Thyroid gland (tissue), 4 donors: ENCODE data around the gene STK31. TPM values are rescaled to one million over a fixed set of nuclear protein-coding genes. Genes with fewer than 3 reads are reported as not detected.
A peak's percentile ranks its signal among the peaks of the same experiment; 100 is the strongest.

ENCODE experiments used
- DNase-seq, 2 donors: peaks; one replicate each; pipeline ENCODE4 v3.0.0-alpha.2; 2019
- H3K27ac ChIP-seq, 3 donors: fragments of 200-600 bp; sonication (generic); 1 replicate in 2 of 3; 2 replicates in 1 of 3; pipeline ENCODE4 v1.5.1; 2016 to 2019; ENCODE audit warnings: mild to moderate bottlenecking in 1 of 3, moderate library complexity in 1 of 3
- H3K27me3 ChIP-seq: fragments of 200-600 bp; sonication (generic); one replicate; pipeline ENCODE4 v1.5.1; 2019
- H3K36me3 ChIP-seq, 2 donors: fragments of 200-600 bp; sonication (generic); one replicate each; pipeline ENCODE4 v1.5.1; 2016 to 2019
- H3K4me1 ChIP-seq, 2 donors: fragments of 200-600 bp; sonication (generic); one replicate each; pipeline ENCODE4 v1.5.1; 2017 to 2019
- H3K4me3 ChIP-seq, 3 donors: fragments of 200-600 bp; sonication (generic); replicated peaks in 1 of 3; 1 replicate in 2 of 3; 2 replicates in 1 of 3; pipeline ENCODE4 v1.5.1; 2016; ENCODE audit warnings: mild to moderate bottlenecking in 1 of 3
- H3K9me3 ChIP-seq: fragments of 200-600 bp; sonication (generic); one replicate; pipeline ENCODE4 v1.5.1; 2017
- CTCF ChIP-seq, 6 experiments: fragments of 200-600 bp in 3 of 6; fragments of 450-650 bp in 3 of 6; sonication (generic) in 3 of 6; IDR thresholded peaks; one replicate each; pipeline ENCODE4 v1.5.1; 2016 to 2019; ENCODE audit warnings: antibody characterized with exemption in 6 of 6, mild to moderate bottlenecking in 2 of 6, inconsistent platforms in 1 of 6, moderate library complexity in 1 of 6
- POLR2A ChIP-seq, 2 donors: fragments of 450-650 bp; IDR thresholded peaks; one replicate each; pipeline ENCODE4 v1.6.1; 2017; ENCODE audit warnings: antibody characterized with exemption in 2 of 2, mild to moderate bottlenecking in 2 of 2, moderate library complexity in 1 of 2
- WGBS, 2 donors: methylation state at CpG; one replicate each; pipeline ENCODE4 v1.1.5; 2017; 5-methylcytosine and 5-hydroxymethylcytosine counted together
- intact Hi-C: fragments of 100-400 bp; cut with DNase I; formaldehyde crosslinking; loops from one replicate; pipeline ENCODE4 v1.15.1; 2023
- total RNA-seq, 4 donors: library from RNA; depleted of rRNA; stranded (reverse); fragments of >200 nt; gene quantifications; one replicate each; pipeline ENCODE4 v1.2.3, GENCODE V29; 2016

STK31 gene
- total RNA-seq = 1 to 10 TPM in 2 of 4 donors, under 1 TPM in 2; 0.27 to 2.3 (median 0.70) TPM

GRCh38 chr7:23710000-23710399, at the start of gene STK31:
STK31 (plus strand) TSS chr7:23710219; CDS start chr7:23710286, 67 bp downstream.
- no peak for DNase-seq
- Histone ChIP-seq H3K4me3 (no peak within 1 kb of the TSS), H3K36me3 (no peaks in the 10 kb centered on the region), H3K4me1 (no peaks in the 10 kb centered on the region), H3K27ac (no peak within 1 kb of the TSS), H3K27me3 (no peaks in the 10 kb centered on the region), H3K9me3 (no peaks in the 10 kb centered on the region)
- 82 to 83% methylated on average over 28 to 31 of the region's 33 CpGs for WGBS, 2 donors
- TF ChIP-seq CTCF (IDR thresholded peaks at IDR 0.05) (no peak), POLR2A (IDR thresholded peaks at IDR 0.05) (no peak)
- intact Hi-C loops = no loop called here

DNA sequence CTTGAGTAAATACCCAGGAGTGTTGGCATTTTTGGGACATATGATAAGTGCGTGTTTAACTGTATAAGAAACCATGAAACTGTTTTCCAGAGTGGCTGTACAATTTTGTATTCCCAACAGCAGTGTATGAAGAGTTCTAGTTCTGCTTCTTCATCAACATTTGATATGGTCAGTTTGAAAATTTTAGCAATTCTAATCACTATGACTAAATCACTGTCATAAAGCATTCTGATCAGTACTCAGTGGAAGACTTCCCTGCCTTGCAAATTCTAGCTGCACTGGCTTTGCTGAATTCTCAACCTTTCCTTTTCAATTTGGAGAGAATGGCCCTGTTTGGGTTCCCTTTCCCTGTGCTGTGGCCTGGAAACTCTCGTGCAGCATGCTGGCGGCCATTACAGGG, 48.6 kb upstream of the STK31 start:
- no peaks in the 10 kb centered on the region for H3K36me3 ChIP-seq
- H3K27me3 ChIP-seq = no peaks in the 10 kb centered on the region
- H3K4me1 ChIP-seq = peaks cover 10 to 11% of the 10 kb centered on the region in 2 donors
- 78 to 84% methylated on average over 3 of the region's 3 CpGs for WGBS, 2 donors
- DNase-seq = no peak
- no peak overlapping the region for H3K4me3 ChIP-seq
- intact Hi-C loops = no loop called here
- no peak overlapping the region for H3K27ac ChIP-seq
- TF ChIP-seq POLR2A (IDR thresholded peaks at IDR 0.05) (no peak), CTCF (IDR thresholded peaks at IDR 0.05) (no peak)
- no peaks in the 10 kb centered on the region for H3K9me3 ChIP-seq

DNA sequence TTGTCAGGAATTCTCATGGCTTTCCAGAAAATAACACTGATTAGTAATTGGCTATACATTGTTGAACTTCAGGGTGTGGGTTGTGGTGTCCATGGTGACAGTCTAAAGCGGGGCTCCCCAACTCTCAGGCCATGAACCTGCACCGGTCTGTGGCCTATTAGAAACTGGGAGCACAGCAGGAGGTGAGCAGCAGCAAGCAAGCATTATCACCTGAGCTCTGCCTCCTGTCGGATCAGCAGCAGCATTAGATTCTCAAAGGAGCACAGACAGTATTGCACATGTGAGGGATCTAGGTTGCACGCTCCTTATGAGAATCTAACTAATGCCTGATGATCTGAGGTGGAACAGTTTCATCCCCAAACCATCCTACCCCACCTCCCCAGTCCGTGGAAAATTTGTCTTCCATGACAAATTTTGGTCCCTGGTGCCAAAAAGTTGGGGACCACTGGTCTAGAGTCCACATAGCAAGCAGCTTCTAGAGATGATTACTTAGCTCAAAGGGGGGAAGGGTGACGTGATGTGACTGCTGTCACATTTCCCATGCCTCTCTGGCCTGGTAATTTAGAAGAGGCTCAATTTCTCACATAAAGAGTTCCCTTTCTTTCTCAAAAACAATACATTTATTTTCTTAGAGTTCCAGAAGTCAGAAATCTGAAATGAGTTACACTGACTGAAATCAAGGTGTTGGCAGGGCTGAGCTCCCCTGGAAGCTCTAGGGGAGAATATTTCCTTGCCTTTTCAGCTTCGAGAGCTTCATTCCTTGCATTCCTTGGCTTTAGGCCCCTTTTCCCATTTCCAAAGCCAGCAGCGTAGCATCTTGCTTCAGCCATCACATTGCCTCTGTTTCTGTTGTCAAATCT, 47.7 kb upstream of the STK31 start:
- H3K9me3 ChIP-seq = no peaks in the 10 kb centered on the region
- H3K27ac ChIP-seq = peak overlapping the region in 2 of 3 donors; percentile 34 to 55
- H3K4me3 ChIP-seq = no peak overlapping the region
- WGBS, 2 donors = 61 to 70% methylated on average over 8 of the region's 8 CpGs
- H3K4me1 ChIP-seq = peaks cover 10 to 11% of the 10 kb centered on the region in 2 donors
- no peaks in the 10 kb centered on the region for H3K36me3 ChIP-seq
- peak; percentile 23 to 54 for DNase-seq
- intact Hi-C loops = no loop called here
- H3K27me3 ChIP-seq = no peaks in the 10 kb centered on the region
- TF ChIP-seq POLR2A (IDR thresholded peaks at IDR 0.05) (no peak), CTCF (IDR thresholded peaks at IDR 0.05) (no peak)

DNA sequence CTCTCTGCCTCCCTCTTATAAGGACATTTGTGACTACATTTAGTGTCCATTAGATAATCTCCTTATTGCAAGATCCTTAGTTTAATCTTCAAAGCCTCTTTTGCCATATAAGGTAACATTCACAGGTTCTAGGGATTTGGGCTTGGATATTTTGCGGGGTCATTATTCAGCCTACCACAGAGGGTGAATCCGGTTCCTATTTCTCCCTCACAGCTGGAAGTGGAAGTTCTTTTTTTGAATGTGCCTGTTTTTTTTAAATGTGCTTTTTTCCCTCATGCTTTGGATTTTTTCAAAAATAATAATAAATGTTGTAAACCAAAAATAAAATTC, 47.1 kb upstream of the STK31 start:
- WGBS, 2 donors = 86 to 87% methylated on average over 2 of the region's 2 CpGs
- H3K27me3 ChIP-seq = no peaks in the 10 kb centered on the region
- DNase-seq = no peak
- no peak overlapping the region for H3K4me3 ChIP-seq
- TF ChIP-seq CTCF (IDR thresholded peaks at IDR 0.05) = no peak
- no peak for TF ChIP-seq POLR2A (IDR thresholded peaks at IDR 0.05)
- no peaks in the 10 kb centered on the region for H3K9me3 ChIP-seq
- no peak overlapping the region for H3K27ac ChIP-seq
- intact Hi-C loops = no loop called here
- no peaks in the 10 kb centered on the region for H3K36me3 ChIP-seq
- peaks cover 10 to 11% of the 10 kb centered on the region in 2 donors for H3K4me1 ChIP-seq

DNA sequence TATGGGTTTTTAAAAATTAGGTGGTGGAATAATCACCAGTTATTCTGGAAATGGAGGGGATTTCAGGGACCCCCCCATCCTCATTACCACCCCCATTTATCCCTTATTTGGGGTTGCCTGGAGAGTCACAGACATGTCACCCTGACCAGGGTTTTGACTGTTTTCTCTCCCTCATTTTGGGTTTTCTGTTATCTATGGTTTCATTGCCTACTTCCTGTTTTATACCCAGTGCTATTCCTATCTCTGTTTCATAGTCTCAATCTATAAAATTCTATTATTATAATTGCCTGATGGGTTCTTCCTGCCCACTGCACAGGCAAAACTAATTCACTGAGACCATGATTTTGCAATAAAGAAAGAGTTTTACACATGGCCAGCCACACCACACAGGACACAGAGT, 45.9 kb upstream of the STK31 start:
- Histone ChIP-seq H3K27me3 (no peaks in the 10 kb centered on the region), H3K4me1 (peaks cover 10 to 11% of the 10 kb centered on the region in 2 donors), H3K27ac (no peak overlapping the region), H3K36me3 (no peaks in the 10 kb centered on the region), H3K4me3 (no peak overlapping the region), H3K9me3 (no peaks in the 10 kb centered on the region)
- intact Hi-C loops = no loop called here
- no peak for TF ChIP-seq POLR2A (IDR thresholded peaks at IDR 0.05)
- TF ChIP-seq CTCF (IDR thresholded peaks at IDR 0.05) = no peak
- no peak for DNase-seq
